HepG2 (cell line): Measurements from ENCODE around the gene GGT7.

ENCODE experiments used
- ETV5 ChIP-seq: IDR thresholded peaks from 2 replicates; pipeline ENCODE4 v1.6.1; 2018; ENCODE audit warnings: missing biosample characterization, missing genetic modification reagents, inconsistent platforms, borderline replicate concordance
- GABPA ChIP-seq, 2 experiments: IDR thresholded peaks; 2 replicates each; pipeline ENCODE4 v1.6.1; 2011 to 2016; ENCODE audit warnings: low read depth in 2 of 2, low read length in 1 of 2, missing biosample characterization in 1 of 2, missing genetic modification characterization in 1 of 2
- HMGXB4 ChIP-seq, 2 experiments: sonication (generic) in 1 of 2; formaldehyde crosslinking in 1 of 2; IDR thresholded peaks; 2 replicates each; pipeline versions ENCODE4 v1.4.0 to v1.6.1; 2018 to 2020; ENCODE audit warnings: missing genetic modification reagents in 2 of 2, borderline replicate concordance in 1 of 2, low read depth in 1 of 2, mild to moderate bottlenecking in 1 of 2, missing biosample characterization in 1 of 2
- IRF2 ChIP-seq: IDR thresholded peaks from 2 replicates; pipeline ENCODE4 v1.6.1; 2018; ENCODE audit warnings: missing genetic modification reagents, missing compliant biosample characterization
- NBN ChIP-seq: fragments of 450-650 bp; conservative IDR thresholded peaks from 2 replicates; pipeline ENCODE4 v1.6.1; 2017
- POLR2A ChIP-seq, 2 experiments: IDR thresholded peaks; 2 replicates each; pipeline ENCODE4 v1.6.1; 2011; ENCODE audit warnings: low read depth in 2 of 2, low read length in 2 of 2, mild to moderate bottlenecking in 1 of 2, moderate library complexity in 1 of 2; ENCODE audit not compliant: insufficient read depth in 1 of 2
- POLR2AphosphoS5 ChIP-seq: IDR thresholded peaks from 2 replicates; pipeline ENCODE4 v1.6.1; 2012; ENCODE audit warnings: low read depth, low read length
- RAD51 ChIP-seq: fragments of 450-650 bp; IDR thresholded peaks from 2 replicates; pipeline ENCODE4 v1.6.1; 2016; ENCODE audit warnings: borderline replicate concordance
- SMAD9 ChIP-seq: sonication (generic); formaldehyde crosslinking; IDR thresholded peaks from 2 replicates; pipeline ENCODE4 v1.5.1; 2020; ENCODE audit warnings: mild to moderate bottlenecking, missing genetic modification reagents
- SP2 ChIP-seq: sonication (generic); formaldehyde crosslinking; IDR thresholded peaks from 2 replicates; pipeline ENCODE4 v1.5.1; 2020; ENCODE audit warnings: mild to moderate bottlenecking, missing genetic modification reagents
- ZNF607 ChIP-seq: sonication (generic); formaldehyde crosslinking; IDR thresholded peaks from 2 replicates; pipeline ENCODE4 v1.5.1; 2020; ENCODE audit warnings: missing genetic modification reagents, mild to moderate bottlenecking, borderline replicate concordance
- ZNF766 ChIP-seq: sonication (generic); formaldehyde crosslinking; IDR thresholded peaks from 2 replicates; pipeline ENCODE4 v1.5.0; 2020; ENCODE audit warnings: missing genetic modification reagents, borderline replicate concordance
- TF ChIP-seq, protein P1 (sequence below): sonication (generic); formaldehyde crosslinking; IDR thresholded peaks from 2 replicates; pipeline ENCODE4 v1.5.0; 2020; ENCODE audit warnings: mild to moderate bottlenecking, missing genetic modification reagents, moderate library complexity

DNA sequence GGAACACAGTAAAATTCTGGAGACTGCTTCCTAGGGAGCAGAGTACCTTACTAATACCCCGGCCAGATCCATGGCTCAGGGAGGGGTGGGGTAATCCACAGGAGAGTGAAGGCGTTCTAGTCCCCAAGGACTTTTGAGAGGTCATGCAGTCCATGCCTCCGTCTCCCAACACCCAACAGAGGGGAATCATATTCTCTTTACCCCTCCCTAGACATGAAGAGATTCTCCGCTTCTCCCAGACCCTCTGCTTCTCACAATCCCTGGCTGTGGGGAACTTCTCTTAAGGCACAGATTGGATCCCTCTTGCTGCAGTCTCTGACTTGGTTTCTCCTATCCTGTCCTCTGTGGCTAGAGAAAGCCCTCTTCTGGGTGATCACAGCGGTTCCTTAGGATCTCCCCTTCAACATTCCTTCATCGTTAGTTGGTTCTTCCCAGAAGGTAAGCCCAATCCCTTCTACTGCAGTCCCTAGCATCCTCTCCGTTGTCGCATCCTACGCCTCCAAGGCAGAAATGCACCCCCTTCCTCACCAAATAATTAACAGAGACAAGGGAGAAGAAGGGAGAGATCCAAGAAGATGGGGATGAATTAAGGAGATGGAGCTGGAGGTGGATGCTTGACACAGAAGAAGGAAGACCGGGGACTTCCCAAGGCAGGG, 562 bp downstream of the GGT7 start:
- TF ChIP-seq ETV5 (no peak), GABPA (IDR thresholded peaks at IDR 0.05; ENCODE audit: low read depth, low read length) (no peak), GABPA (CRISPR knock-in tag; IDR thresholded peaks at IDR 0.05; ENCODE audit: low read depth) (no peak), SMAD9 (no peak), POLR2A (IDR thresholded peaks at IDR 0.05; ENCODE audit: insufficient read depth in 1 of 2, low read depth in 2 of 2, low read length in 2 of 2) (no peak), NBN (no peak), ZNF607 (CRISPR knock-in tag) (no peak), HMGXB4 (CRISPR knock-in tag; IDR thresholded peaks at IDR 0.05; ENCODE audit: borderline replicate concordance in 1 of 2, low read depth in 1 of 2) (no peak), SP2 (no peak), IRF2 (no peak), RAD51 (no peak), ZNF766 (no peak), POLR2AphosphoS5 (no peak)
- TF ChIP-seq, protein P1, sequence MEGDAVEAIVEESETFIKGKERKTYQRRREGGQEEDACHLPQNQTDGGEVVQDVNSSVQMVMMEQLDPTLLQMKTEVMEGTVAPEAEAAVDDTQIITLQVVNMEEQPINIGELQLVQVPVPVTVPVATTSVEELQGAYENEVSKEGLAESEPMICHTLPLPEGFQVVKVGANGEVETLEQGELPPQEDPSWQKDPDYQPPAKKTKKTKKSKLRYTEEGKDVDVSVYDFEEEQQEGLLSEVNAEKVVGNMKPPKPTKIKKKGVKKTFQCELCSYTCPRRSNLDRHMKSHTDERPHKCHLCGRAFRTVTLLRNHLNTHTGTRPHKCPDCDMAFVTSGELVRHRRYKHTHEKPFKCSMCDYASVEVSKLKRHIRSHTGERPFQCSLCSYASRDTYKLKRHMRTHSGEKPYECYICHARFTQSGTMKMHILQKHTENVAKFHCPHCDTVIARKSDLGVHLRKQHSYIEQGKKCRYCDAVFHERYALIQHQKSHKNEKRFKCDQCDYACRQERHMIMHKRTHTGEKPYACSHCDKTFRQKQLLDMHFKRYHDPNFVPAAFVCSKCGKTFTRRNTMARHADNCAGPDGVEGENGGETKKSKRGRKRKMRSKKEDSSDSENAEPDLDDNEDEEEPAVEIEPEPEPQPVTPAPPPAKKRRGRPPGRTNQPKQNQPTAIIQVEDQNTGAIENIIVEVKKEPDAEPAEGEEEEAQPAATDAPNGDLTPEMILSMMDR: no peak
